Heart right ventricle (tissue), 16 donors: Measurements from ENCODE around the gene ADAM33. TPM values are rescaled to one million over a fixed set of nuclear protein-coding genes. Genes with fewer than 3 reads are reported as not detected.

Experiments used
- ATAC-seq, 8 donors: fragments of 200-7000 bp; cut with Tn5 transposase; one replicate each; pipeline ENCODE4 v1.9.1; 2020; ENCODE audit warnings: mild to moderate bottlenecking in 8 of 8, moderate library complexity in 8 of 8, moderate number of reproducible peaks in 1 of 8
- DNase-seq, 2 donors: peaks; one replicate each; pipeline ENCODE4 v3.0.0-alpha.2; 2020
- H3K27ac ChIP-seq, 10 donors: fragments of 200-600 bp; sonication (generic) in 2 of 10; one replicate each; pipeline versions ENCODE4 v1.5.0 to v1.8.0; 2020 to 2022; ENCODE audit warnings: mild to moderate bottlenecking in 3 of 10
- H3K27me3 ChIP-seq, 7 donors: fragments of 200-600 bp; one replicate each; pipeline ENCODE4 v1.8.0; 2021 to 2022; ENCODE audit warnings: mild to moderate bottlenecking in 2 of 7
- H3K36me3 ChIP-seq, 9 donors: fragments of 200-600 bp; sonication (generic) in 1 of 9; one replicate each; pipeline versions ENCODE4 v1.5.0 to v1.8.0; 2020 to 2022; ENCODE audit warnings: mild to moderate bottlenecking in 2 of 9
- H3K4me1 ChIP-seq, 9 donors: fragments of 200-600 bp; sonication (generic) in 1 of 9; one replicate each; pipeline versions ENCODE4 v1.5.0 to v1.8.0; 2020 to 2022; ENCODE audit warnings: mild to moderate bottlenecking in 4 of 9
- H3K4me3 ChIP-seq, 10 donors: fragments of 200-600 bp; sonication (generic) in 2 of 10; one replicate each; pipeline versions ENCODE4 v1.5.0 to v1.8.0; 2020 to 2022; ENCODE audit warnings: mild to moderate bottlenecking in 7 of 10, moderate library complexity in 2 of 10
- H3K9me3 ChIP-seq, 11 donors: fragments of 200-600 bp in 10 of 11; sonication (generic) in 2 of 11; one replicate each; pipeline versions ENCODE4 v1.5.0 to v1.8.0; 2013 to 2022; ENCODE audit warnings: mild to moderate bottlenecking in 2 of 11, control low read depth in 1 of 11, moderate library complexity in 1 of 11
- WGBS, 2 donors: extraction: QIAGEN DNeasy Blood & Tissue Kit; methylation state at CpG; one replicate each; pipeline ENCODE4 v1.1.7; 2013; ENCODE audit warnings: inconsistent platforms in 1 of 2; 5-methylcytosine and 5-hydroxymethylcytosine counted together
- intact Hi-C, 10 donors: fragments of 100-400 bp; cut with DNase I; formaldehyde crosslinking; loops; one replicate each; pipeline versions ENCODE4 v1.11.1 to v1.14.2; 2022
- polyA plus RNA-seq, 2 donors: library from polyadenylated mRNA; stranded (reverse); fragments of 200-250 nt; gene quantifications; one replicate each; pipeline ENCODE4 v1.2.3, GENCODE V29; 2013
- total RNA-seq, 10 donors: library from RNA; stranded (reverse); fragmentation: NEBNext Ultra II Directional in 3 of 10; extraction: Animal tissue kit (Norgen Biotek cat#: 25700) in 3 of 10; gene quantifications; one replicate each; pipeline versions ENCODE4 v1.2.1 to v1.2.4, GENCODE V29; 2021 to 2023
- TF ChIP-seq, protein P1 (sequence below), 9 donors: fragments of 200-600 bp; sonication (generic) in 2 of 9; IDR thresholded peaks; one replicate each; pipeline versions ENCODE4 v1.5.0 to v1.8.0; 2021 to 2022; ENCODE audit warnings: antibody characterized with exemption in 9 of 9, mild to moderate bottlenecking in 5 of 9, moderate library complexity in 1 of 9
- donor health status: Arrhythmogenic right ventricular cardiomyopathy.
- donor health status: ischemic (EF 13 %, LVEDD 7.1; RV severe dilation, severe dysfunction).
- donor health status: healthy with polysubstance abuse.
- donor health status: DM: no; HTN: yes; CAD: no.
- donor health status: DM: no; HTN: no; CAD: no.
- donor health status: ischemic (EF 25% LVEDD 6.9; RV normal size, moderate dysfunction).
- donor health status: ischemic (EF 25% LVEDD 5.7; RV mildly dilated, moderate dysfunction).
- donor health status: healthy.
- donor health status: DM: yes; HTN: yes; CAD: no.
- donor health status: Ischemic cardiomyopathy.
- donor health status: ischemic (EF 35%, LVEDD 5.7; RV mildly dilated, moderate dysfunction).
- donor health status: nonischemic (EF 11% LVEDD 7.7; RV severe dilation, severe dysfunction).
- donor health status: DM: yes; HTN: yes; CAD: no.
- donor health status: PGD.
- donor health status: ischemic (EF 29% LVEDD 5.4; RV normal size, mild dysfunction).
- donor health status: nonischemic (EF 23%, LVEDD 6.1; RV moderate dilation, normal function).

ADAM33 gene
- total and polyA plus RNA-seq, 12 donors, result 1.6 to 71.8 (median 4.5) TPM

DNA sequence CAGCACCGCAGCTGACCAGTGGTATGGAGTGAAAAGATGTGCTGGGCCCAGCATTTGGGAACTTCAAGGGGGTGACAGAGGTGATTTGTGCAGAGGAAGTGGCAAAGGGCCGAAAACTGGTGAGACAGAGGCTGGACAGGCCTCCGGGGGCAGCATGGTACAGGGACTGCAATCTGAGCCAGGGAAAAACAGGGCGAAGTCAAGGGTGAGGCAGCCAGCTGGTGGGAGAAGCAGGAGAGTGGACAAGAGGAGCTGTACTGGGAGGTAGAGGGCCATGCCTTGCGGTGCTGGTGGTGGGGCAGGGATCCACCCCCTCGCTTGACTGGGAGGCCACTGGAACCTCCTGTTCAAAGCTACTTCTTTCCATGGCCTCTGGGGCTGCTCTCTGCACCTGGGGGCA is 11.3 kb downstream of the ADAM33 start:
- Histone ChIP-seq H3K4me3 (no peak overlapping the region), H3K27ac (no peak overlapping the region), H3K36me3 (peaks cover 0 to 8% (median 0%) of the 10 kb centered on the region in 9 donors), H3K9me3 (no peaks in the 10 kb centered on the region), H3K4me1 (peaks cover 0 to 13% (median 6%) of the 10 kb centered on the region in 9 donors), H3K27me3 (peaks cover 22 to 54% (median 48%) of the 10 kb centered on the region in 7 donors)
- TF ChIP-seq, protein P1, sequence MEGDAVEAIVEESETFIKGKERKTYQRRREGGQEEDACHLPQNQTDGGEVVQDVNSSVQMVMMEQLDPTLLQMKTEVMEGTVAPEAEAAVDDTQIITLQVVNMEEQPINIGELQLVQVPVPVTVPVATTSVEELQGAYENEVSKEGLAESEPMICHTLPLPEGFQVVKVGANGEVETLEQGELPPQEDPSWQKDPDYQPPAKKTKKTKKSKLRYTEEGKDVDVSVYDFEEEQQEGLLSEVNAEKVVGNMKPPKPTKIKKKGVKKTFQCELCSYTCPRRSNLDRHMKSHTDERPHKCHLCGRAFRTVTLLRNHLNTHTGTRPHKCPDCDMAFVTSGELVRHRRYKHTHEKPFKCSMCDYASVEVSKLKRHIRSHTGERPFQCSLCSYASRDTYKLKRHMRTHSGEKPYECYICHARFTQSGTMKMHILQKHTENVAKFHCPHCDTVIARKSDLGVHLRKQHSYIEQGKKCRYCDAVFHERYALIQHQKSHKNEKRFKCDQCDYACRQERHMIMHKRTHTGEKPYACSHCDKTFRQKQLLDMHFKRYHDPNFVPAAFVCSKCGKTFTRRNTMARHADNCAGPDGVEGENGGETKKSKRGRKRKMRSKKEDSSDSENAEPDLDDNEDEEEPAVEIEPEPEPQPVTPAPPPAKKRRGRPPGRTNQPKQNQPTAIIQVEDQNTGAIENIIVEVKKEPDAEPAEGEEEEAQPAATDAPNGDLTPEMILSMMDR (IDR thresholded peaks at IDR 0.05), result no peak
- DNase-seq, result no peak
- ATAC-seq, result peak in 6 of 8 donors; percentile 12 to 29 (median 14)
- intact Hi-C loops, result loop anchor here in 7 of 10 donors (10.0 kb wide), 4 partner anchors 84 to 414 kb away; no protein-coding TSS in a partner anchor
- WGBS, 2 donors, result 51 to 59% methylated on average over 6 of the region's 6 CpGs

DNA sequence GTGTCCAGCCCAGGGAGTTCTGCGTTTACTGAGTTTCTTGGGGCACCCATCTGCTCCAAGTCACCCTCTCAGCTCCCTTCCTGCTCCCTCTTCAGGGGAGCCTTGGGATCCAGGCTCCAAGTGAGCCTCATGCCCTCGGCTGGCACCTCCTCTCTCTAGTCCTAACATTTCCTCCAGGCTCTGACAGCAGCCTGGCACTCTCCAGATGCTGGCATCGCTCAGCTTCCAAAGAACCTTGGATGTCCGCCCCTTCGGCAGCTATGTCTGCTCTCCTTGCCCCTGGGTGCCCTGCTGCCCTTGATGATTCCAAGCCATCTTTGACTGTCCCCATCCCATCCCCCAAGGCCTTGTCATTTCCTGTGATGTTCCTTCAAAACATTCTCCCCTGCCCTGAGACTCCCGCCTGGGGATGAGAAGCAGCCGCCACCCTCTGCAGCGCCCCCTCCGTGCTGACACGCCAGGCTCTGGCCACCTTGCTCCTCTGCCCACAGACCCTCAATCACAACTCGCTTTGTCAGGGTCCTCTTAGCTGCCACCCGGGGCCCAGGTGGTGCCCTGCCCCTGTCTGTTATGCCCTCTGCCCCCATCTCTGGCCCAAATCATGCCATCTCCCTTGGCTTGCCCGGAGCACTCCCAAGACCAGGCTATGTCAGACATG is 12.0 kb downstream of the ADAM33 start:
- Histone ChIP-seq H3K4me3 (no peak overlapping the region), H3K27me3 (peaks cover 22 to 48% (median 41%) of the 10 kb centered on the region in 7 donors), H3K27ac (no peak overlapping the region), H3K9me3 (no peaks in the 10 kb centered on the region), H3K4me1 (peaks cover 0 to 13% (median 6%) of the 10 kb centered on the region in 9 donors), H3K36me3 (peaks cover 0 to 5% (median 0%) of the 10 kb centered on the region in 9 donors)
- intact Hi-C loops, result loop anchor here in 7 of 10 donors (10.0 kb wide), 4 partner anchors 85 to 415 kb away; no protein-coding TSS in a partner anchor
- TF ChIP-seq, protein P1 (IDR thresholded peaks at IDR 0.05), result no peak
- DNase-seq, result no peak
- ATAC-seq, result peak in 5 of 8 donors; percentile 3 to 52 (median 26)
- WGBS, 2 donors, result 73 to 76% methylated on average over 13 of the region's 13 CpGs

DNA sequence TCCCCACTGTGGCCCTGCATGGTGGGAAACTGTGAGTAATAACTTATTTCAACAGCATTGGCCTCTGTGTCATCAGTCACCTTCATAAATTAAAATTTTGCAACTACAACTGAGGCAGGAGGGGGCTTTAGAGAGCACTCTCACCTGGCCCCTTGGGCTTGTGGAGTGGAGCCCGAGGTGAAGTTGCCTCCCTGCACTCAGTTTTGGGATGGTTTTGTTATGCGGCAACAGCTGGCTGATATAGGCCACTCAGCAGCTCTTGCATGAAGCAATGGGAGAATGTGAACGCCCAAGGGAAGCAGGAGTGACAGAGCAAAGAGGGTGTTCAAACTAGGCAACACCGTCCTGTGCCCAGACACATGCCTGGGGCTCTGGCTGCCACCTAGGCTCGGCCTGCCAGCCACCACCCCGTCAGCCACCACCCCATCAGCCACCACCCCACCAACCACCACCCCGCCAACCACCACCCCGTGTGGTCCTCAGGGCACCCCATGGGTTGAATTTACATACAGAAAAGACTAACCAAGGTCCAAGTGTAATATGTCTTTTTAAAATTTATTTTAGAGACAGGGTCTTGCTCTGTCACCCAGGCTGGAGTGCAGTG is 14.3 kb downstream of the ADAM33 start:
- H3K4me1 ChIP-seq, result peaks cover 0 to 5% (median 2%) of the 10 kb centered on the region in 9 donors
- intact Hi-C loops, result no loop called here
- TF ChIP-seq, protein P1 (IDR thresholded peaks at IDR 0.05), result no peak
- no peak for ATAC-seq
- H3K27ac ChIP-seq, result no peak overlapping the region
- 92 to 93% methylated on average over 8 of the region's 8 CpGs for WGBS, 2 donors
- H3K27me3 ChIP-seq, result peaks cover 8 to 34% (median 24%) of the 10 kb centered on the region in 7 donors
- DNase-seq, result no peak
- no peaks in the 10 kb centered on the region for H3K36me3 ChIP-seq
- no peaks in the 10 kb centered on the region for H3K9me3 ChIP-seq
- no peak overlapping the region for H3K4me3 ChIP-seq

DNA sequence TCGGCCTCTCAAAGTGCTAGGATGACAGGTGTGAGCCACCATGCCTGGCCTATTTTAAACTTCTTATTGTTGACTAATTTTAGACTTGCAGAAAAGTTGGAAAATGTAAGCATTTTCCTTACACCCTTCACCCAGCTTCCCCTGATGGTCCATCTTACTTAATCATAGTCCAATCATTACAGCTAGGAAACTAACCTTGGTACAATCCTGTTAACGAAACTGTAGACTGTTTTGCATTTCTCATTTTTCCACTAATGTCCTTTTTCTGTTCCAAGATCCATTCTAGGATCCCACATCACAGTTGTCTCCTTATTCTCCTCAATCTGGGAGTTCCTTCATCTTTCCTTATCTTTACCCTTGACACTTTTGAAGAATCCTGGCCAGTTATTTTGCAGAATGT is 18.0 kb downstream of the ADAM33 start:
- intact Hi-C loops, result no loop called here
- Histone ChIP-seq H3K4me1 (peaks cover 0 to 7% (median 0%) of the 10 kb centered on the region in 9 donors), H3K4me3 (no peak overlapping the region), H3K36me3 (no peaks in the 10 kb centered on the region), H3K9me3 (no peaks in the 10 kb centered on the region), H3K27ac (no peak overlapping the region), H3K27me3 (peaks cover 7 to 46% (median 39%) of the 10 kb centered on the region in 7 donors)
- 84 to 86% methylated on average over 2 of the region's 2 CpGs for WGBS, 2 donors
- ATAC-seq, result no peak
- TF ChIP-seq, protein P1 (IDR thresholded peaks at IDR 0.05), result no peak
- DNase-seq, result no peak
